Limb (tissue), 2 donors: ENCODE results near the gene BRD3OS.

ENCODE experiments used
- DNase-seq, 2 donors: peaks; one replicate each; pipeline ENCODE4 v3.0.0-alpha.2; 2016; ENCODE audit errors: extremely low spot score in 2 of 2

BRD3OS gene, protein sequence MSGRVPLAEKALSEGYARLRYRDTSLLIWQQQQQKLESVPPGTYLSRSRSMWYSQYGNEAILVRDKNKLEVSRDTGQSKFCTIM

GRCh38 chr9:134024828-134025605 lies at the start of gene BRD3OS:
Gene BRD3OS, plus strand, starts transcription at chr9:134025481. Its CDS starts 1,267 bp downstream, at chr9:134026748.
- DNase-seq: peak; percentile 99 to 100

GRCh38 chr9:133975511-133975910 lies 49.8 kb upstream of the BRD3OS start:
- DNase-seq: no peak

- no peak for DNase-seq
Measured at GRCh38 chr9:133976191-133976861, 49.0 kb upstream of the BRD3OS start.

DNA sequence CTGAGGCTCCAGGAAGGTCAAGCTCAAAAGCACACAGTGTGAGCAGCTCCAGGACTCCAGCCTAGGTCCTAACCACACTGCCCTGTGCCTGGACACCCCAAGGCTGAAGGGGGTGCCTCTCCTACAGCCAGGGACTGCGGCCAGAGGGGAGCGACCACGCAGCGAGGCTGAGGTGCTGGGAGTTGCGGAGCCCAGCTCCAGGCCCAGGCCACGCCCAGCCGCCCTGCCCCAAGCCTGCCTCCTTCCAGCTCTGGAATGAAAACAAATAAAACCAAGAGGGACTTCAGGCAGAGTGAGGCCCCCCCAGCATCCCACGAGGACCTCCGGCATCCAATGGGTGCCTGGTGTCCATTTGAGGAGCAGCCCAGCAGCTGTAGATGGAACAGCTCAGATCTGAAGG lies 48.4 kb upstream of the BRD3OS start:
- no peak for DNase-seq

DNA sequence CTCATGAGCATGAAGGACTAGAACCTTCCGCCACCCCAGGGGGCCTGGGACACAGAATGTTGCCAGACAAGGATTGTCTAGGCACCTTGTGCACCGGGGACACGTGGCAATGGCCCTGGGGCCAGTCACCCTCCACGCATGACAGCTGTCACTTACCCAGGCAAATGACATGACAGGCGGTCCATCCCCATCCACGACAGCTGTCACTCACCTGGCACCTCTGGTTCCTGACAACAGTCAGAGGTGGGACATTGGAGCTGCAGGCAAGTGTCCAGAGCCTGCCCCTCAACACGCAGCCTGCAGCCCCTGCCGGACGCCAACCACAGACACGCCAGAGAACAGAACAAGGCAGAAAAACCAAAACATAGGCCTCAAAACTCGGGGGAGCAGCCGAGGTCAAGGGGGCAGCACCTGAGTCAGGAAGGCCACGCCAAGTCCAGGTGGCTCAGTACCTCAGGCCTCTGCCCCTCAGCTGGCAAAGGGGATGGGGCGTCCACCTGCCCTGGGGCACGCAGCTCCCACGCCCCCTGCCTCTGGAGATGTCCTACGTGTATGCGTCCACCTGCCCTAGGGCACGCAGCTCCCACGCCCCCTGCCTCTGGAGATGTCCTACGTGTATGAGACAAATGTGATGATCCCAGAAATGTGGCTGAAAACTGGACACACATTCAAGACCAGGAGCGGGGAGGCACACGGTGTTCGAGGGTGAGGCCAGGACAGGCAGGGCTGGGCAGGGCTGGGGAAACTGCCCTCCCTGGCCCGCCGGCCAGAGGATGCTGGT lies 47.7 kb upstream of the BRD3OS start:
- DNase-seq: no peak

DNA sequence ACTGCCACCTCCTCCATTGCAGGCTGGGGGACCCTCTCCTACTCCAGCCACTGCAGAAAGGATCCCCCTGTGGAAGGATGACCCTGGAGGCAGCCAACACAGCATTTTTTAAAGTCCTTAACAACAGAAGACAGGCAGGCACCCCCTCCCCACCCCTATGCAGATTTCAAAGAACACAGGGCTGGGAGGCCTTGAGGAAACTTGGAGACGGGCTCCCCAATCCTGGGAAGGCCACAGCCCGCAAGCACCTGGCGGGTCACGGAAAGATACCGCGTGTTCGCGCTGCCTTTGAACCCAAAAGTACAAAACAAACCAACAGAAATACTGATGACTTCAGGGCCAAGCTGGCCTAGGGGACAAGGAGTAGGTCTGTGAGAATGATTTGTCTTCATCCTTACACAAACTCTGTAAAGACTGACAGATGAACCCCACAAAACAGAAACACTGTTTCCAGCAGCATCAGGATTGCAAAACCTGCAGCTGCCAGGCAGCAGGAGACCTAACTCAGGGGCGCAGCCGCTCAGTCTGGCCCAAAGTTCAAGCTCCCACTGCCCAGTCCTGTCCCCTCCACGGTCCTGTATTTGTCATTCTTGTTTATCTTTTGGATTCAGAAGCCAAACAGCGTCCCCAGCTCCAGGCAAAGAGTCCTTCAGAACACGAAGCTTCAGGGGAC lies 46.9 kb upstream of the BRD3OS start:
- DNase-seq: no peak

DNA sequence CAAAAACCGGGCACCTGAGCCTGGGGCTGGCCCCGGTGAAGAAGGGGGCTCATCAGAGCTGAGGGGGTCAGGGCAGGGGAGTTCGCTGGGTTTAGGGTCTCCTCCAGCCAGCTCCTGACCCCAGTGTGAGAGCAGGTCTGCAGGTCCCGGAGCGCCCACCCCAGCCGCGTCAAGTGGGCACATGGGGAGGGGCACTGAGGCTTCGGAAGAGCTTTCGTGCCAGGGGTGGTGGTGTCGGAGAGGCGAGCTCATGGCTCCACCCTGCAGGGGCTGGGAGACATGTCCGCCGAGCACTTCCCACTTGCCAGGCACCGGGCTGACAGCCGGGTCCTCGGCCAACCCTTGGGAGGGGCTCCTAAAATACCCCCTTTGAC lies 46.4 kb upstream of the BRD3OS start:
- no peak for DNase-seq

DNA sequence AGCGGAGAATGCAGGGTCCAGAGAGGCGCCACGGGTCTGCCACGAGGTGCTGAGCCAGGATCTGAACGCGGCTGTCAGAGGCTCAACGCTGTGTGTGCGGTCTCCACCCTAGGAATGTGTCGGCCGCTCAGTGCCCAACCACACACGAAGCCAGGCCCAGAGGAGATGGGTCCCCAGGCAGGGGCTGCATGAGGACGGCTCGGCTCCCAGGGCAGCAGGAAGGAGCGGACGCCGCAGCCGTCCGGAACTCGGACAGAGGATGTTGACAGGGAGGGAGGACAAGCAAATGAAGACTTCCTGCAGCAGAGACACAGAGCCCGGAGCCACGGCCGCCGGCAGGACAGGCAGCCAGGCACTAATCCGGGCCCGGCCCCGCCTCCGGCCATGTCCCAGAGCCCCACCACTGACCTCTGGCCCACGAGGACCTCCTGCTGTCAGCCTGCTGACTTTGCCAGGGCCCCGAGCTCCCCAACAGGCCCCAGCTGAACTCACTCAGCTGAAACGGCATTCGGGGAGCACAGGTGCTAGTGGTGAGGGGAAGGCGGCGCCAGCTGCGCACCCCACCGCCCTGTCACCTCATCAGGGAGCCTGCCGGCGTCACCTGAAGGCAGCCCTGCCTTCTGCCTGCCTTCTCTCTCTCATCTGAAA lies 45.9 kb upstream of the BRD3OS start:
- no peak for DNase-seq

DNA sequence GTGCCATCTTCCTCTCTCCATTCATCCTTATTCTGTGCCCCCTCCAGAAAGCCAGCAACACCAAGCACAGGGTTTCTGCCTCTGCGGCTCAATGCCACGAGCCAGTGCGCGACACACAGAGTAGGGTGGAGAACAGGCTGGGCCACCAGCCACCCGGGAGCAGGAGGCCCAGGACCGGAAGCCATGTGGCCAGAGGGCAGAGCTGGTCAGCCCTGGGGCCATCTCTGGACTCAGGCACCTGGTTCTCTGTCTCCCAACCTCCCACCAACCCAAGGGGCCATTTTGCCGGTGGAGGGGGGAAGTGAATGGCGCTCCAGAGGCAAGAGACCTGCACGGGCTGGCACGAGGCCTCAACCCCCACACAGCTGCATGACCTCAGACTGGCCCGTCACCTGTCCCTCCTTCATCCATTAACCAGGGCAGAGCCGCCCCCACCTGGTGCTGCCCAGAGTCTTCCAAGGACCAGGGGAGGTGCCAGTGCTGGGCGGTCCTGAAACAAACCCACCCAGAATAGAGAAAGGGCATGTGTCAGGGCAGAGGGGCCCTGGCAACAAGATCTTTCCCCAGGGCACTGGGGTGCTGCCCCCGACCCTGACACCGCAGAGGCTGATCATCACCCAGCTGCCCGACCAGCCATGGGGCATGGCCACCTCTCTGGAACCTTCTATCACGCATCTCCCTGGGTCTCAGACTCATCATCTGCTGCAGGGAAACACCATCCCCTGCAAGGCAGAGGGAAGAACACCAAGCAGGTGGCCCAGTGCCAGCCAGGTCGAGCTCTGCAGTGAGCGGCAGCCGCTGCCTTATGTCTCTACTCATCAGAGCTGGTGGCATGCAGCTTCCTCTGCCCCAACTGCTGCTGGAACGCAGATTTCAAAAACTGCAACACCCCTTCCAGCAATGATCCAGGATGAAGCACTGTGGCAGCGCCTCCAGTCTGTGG lies 45.1 kb upstream of the BRD3OS start:
- DNase-seq: no peak

DNA sequence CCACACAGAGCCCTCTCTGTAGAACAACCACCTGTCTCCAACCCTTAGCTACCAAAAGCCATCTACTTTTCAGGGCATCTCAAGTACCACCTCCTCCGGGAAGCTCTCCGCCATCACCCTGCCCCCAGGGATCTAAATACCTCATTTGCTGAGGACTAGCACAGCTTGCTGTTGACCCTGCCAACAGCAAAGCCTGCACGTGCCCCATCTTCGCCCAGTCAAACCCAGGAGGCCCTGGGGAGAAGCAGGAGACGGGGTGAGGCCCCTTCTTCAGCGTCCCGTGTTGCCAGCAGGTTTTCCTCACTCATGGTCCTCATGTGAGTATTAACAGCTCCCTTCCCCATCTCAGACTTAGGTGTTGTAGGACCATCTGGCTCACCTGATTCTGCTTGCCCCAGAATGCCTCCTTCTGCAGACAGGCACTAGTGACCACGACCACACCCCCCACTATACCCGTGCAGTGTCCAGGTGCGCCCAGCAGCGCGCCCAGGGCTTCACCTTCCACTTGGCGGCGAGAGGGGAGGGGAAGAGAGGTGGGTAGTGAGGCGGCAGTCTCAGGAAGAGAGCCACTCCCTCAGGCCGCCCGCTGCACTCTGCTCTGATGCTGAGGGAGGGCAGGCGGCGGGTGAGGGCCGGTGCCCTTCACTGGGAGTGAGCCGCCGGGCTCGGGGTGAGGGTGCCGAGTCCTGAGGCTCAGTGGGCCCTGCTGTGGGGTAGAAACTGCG lies 44.3 kb upstream of the BRD3OS start:
- no peak for DNase-seq

GRCh38 chr9:133981589-133981957 lies 43.7 kb upstream of the BRD3OS start:
- no peak for DNase-seq

DNA sequence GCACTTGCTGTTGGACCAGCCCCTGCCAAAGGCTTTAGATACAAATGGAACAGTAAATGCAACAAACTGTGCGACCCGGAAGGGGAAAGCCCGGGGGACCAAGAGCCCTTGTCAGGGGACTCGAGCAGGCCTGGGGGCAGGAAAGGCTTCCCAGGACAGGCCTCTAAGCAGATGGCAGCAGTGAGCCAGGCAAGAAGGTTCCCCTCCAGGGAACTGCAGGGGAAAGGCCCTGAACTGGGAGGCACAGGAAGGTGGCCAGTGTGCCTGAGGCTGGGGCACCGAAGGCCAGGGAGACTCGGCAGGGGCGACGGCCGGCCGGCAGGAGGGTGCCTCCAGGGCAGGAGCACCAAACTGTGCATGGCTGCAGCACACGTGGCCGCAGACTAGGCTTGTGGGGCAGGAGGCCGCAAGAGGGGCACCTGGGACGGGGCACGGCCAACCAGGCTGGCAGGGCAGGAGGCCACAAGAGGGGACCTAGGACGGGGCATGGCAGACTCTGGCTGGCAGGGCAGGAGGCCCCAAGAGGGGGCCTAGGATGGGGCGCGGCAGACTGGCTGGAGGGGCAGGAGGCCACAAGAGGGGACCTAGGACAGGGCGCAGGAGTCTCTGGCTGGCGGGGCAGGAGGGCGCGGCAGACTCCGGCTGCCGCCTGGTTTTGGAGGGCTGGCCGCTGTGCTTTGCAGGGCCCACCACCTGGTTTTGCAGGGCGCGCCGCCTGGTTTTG lies 43.2 kb upstream of the BRD3OS start:
- DNase-seq: no peak

DNA sequence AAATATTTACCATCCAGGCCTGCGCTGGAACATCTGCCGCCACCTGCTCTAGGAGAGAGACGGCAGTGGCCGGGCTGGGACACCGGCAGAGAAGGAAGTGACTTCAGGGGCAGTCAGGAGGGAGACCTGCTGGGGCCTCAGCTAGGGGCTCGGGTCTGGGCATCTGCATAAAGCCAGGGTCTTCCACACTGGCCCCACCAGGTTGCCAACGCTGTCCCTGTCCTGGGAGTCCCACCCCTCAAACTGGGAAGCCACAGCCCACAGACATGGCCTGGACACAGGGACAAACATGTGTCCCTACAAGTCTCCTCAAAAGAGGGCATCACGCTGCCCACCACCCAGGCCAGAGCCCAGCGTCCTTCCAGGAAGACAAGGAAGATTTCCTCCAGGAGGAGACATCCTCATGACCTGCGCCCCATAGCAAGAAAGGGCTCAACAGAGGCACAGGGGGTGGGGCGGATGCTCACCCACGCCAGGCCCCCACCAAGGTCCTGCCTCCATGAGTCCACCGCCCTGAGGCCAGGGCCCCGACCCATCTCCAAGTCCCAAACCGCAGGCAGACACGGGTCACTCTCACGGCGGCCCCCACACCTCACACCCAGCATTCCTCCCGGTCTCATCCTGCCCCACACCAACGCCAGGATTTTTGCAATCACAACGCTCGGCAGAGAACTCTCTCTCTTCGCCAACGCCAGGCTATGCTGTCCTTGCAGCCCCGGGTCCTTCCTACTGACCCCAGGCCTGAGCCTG lies 42.1 kb upstream of the BRD3OS start:
- no peak for DNase-seq

DNA sequence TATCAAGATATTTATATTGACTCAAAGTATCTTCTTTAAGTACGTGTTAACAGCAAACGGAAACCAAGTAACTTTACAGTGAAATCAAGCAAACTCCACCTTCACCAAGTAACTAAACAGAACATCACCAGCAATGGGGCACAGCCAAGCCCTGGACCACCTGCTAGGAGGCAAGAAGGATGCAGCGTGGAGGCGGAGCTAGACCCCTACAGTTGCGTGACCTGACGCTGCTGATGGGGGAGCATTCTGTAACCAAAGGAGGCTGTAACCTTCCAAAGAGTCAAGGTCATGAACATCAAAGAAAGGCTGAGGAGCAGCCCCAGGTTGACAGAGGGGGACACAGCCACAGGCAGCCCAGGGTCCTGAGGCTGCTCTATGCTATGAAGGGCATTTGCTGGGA lies 39.2 kb upstream of the BRD3OS start:
- DNase-seq: no peak

GRCh38 chr9:133986774-133987445 lies 38.4 kb upstream of the BRD3OS start:
- no peak for DNase-seq

DNA sequence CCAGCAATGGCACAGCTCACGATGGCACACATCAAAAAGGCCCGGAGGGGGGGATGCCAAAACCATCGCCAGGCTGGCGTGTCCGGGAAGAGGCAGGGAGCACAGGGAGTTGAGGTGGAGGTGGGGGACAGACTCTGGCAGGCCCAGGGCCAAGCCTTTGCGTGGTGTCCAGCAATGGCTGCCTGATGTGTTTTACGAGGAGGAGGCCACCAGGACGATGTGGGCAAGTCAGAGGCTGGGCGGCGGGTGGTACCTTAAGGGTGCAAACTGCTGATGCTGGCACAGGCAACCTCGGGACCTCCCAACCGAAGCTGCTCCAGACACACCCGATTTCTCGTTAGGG lies 37.9 kb upstream of the BRD3OS start:
- DNase-seq: no peak

DNA sequence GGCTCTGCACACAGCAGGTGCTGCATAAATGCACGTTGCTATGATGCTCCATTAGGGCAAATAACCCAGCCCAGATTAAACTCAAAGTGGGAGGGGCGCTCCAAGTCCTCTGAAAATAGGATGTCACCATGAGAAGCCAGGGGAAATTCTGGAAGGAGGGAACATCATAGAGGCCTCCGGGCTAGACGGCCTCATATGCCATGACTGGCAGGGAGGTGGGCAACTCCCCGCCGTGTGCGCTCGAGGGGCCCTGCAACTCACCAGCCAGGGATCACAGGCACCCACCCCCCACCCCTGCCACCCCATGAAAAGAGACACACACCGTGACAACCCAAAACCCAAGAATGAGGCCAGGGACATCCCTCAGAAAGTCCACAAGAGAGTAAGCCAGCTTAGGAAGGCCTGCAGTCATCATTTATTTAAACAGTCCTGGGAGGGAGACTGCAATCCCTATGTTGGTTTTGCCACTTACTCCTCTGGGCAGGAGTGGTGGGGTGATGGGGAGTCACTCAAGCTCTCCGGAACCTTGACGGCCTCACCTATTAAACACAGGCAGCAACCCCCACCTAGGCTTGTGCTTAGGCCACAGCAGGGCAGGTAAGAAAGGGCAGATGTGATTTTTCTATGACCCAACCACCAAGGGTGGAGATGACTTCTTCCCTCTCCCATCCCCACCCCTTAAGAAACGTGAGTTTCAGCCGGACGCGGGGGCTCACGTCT lies 37.2 kb upstream of the BRD3OS start:
- DNase-seq: no peak
